Panc1 (cell line): ENCODE results near the gene COL4A1. TPM values are rescaled to one million over a fixed set of nuclear protein-coding genes. Genes with fewer than 3 reads are reported as not detected.

ENCODE experiments used
- ATAC-seq: fragments of 200-7000 bp; cut with Tn5 transposase; 2 replicates; pipeline ENCODE4 v1.9.1; 2020; ENCODE audit warnings: mild to moderate bottlenecking, moderate library complexity
- BruUV-seq: library from RNA; stranded (reverse); fragments of 400-500 nt; replicated peaks from 2 replicates; lab custom pipeline; 2021; lab: Mats Ljungman, UMichigan
- CTCF ChIA-PET: fragments of 300-600 bp; sonication (Branson Sonifier 250); formaldehyde crosslinking; loops from one replicate; lab custom pipeline; 2022; ENCODE audit warnings: antibody characterized with exemption; lab: Charles Lee
- POLR2A ChIA-PET: fragments of 300-600 bp; sonication (Branson Sonifier 250); formaldehyde crosslinking; loops from one replicate; lab custom pipeline; 2022; ENCODE audit warnings: antibody characterized with exemption; lab: Charles Lee
- DNase-seq: peaks from one replicate; pipeline ENCODE4 v3.0.0-alpha.2; 2010; ENCODE audit warnings: low read depth, low spot score
- H3K27ac ChIP-seq: 2 replicates; pipeline ENCODE4 v1.5.1; 2011; ENCODE audit warnings: mild to moderate bottlenecking, low read length, inconsistent platforms
- H3K27me3 ChIP-seq: fragments of 200-500 bp; sonication (Bioruptor generic); 2 replicates; pipeline ENCODE4 v1.6.0; 2014; ENCODE audit warnings: low read length, inconsistent platforms; ENCODE audit not compliant: control insufficient read depth, insufficient read depth
- H3K36me3 ChIP-seq: fragments of 200-500 bp; sonication (Bioruptor generic); 2 replicates; pipeline ENCODE4 v1.5.1; 2014; ENCODE audit warnings: inconsistent platforms, mild to moderate bottlenecking, low read length, moderate library complexity; ENCODE audit not compliant: control insufficient read depth, insufficient read depth
- H3K4me1 ChIP-seq: 2 replicates; pipeline ENCODE4 v1.5.1; 2011; ENCODE audit warnings: inconsistent platforms, mild to moderate bottlenecking, low read length, moderate library complexity; ENCODE audit not compliant: control insufficient read depth, insufficient read depth
- H3K4me3 ChIP-seq, 2 experiments: 2 replicates each; pipeline ENCODE4 v1.5.1; 2011 to 2012; ENCODE audit warnings: low read depth in 2 of 2, low read length in 2 of 2, mild to moderate bottlenecking in 2 of 2, inconsistent platforms in 1 of 2, moderate library complexity in 1 of 2
- H3K9me3 ChIP-seq: fragments of 200-500 bp; sonication (Bioruptor generic); 2 replicates; pipeline ENCODE4 v1.5.1; 2014; ENCODE audit warnings: low read depth, mild to moderate bottlenecking, inconsistent platforms, low read length, moderate library complexity; ENCODE audit not compliant: control insufficient read depth, insufficient read depth
- POLR2AphosphoS5 ChIP-seq: IDR thresholded peaks from 2 replicates; pipeline ENCODE4 v1.6.1; 2012; ENCODE audit warnings: mild to moderate bottlenecking, low read depth, low read length, moderate library complexity
- REST ChIP-seq, 2 experiments: IDR thresholded peaks; 2 replicates each; pipeline ENCODE4 v1.6.1; 2011 to 2012; ENCODE audit warnings: low read depth in 2 of 2, control low read depth in 1 of 2, low read length in 1 of 2, mild to moderate bottlenecking in 1 of 2, moderate library complexity in 1 of 2; ENCODE audit not compliant: insufficient read depth in 1 of 2
- SIN3A ChIP-seq: IDR thresholded peaks from 2 replicates; pipeline ENCODE4 v1.6.1; 2012; ENCODE audit warnings: low read depth, mild to moderate bottlenecking, low read length, moderate library complexity, borderline replicate concordance; ENCODE audit not compliant: insufficient read depth
- TCF7L2 ChIP-seq: IDR thresholded peaks from 2 replicates; pipeline ENCODE4 v1.6.1; 2011; ENCODE audit warnings: mild to moderate bottlenecking, low read depth, low read length, inconsistent platforms
- in situ Hi-C: cut with HindIII; loops from 2 replicates; pipeline ENCODE4 v1.10.0; 2016; ENCODE audit warnings: low sequenced_read_pairs, low pct_unique_long_range_greater_than_20kb
- intact Hi-C: fragments of 100-400 bp; cut with micrococcal nuclease; formaldehyde crosslinking; loops from one replicate; pipeline ENCODE4 v1.10.0; 2022; ENCODE audit not compliant: unreplicated experiment
- total RNA-seq: library from RNA; stranded (reverse); gene quantifications from one replicate; pipeline ENCODE4 v1.2.1, GENCODE V29; 2021; ENCODE audit not compliant: unreplicated experiment
- TF ChIP-seq, protein P1 (sequence below): fragments of 450-650 bp; IDR thresholded peaks from 2 replicates; pipeline ENCODE4 v1.5.1; 2017; ENCODE audit warnings: mild to moderate bottlenecking

Gene COL4A1
- total RNA-seq, 1 experiment from 2014 or later: 1.1 TPM

- ATAC-seq (no peak), DNase-seq (no peak)
- in situ Hi-C loops (no loop called here), intact Hi-C loops (no loop called here)
- BruUV-seq: no TSS peak
- Histone ChIP-seq H3K9me3 (no peaks in the 10 kb centered on the region), H3K36me3 (no peaks in the 10 kb centered on the region), H3K27ac (no peak overlapping the region), H3K4me3 (no peak overlapping the region), H3K4me1 (no peaks in the 10 kb centered on the region), H3K27me3 (no peaks in the 10 kb centered on the region)
- ChIA-PET POLR2A (no interaction called here), CTCF (no interaction called here)
- no peak for TF ChIP-seq REST (IDR thresholded peaks at IDR 0.05; ENCODE audit: insufficient read depth in 1 of 2, low read depth in 2 of 2, low read length in 1 of 2)
- no peak for TF ChIP-seq POLR2AphosphoS5
- no peak for TF ChIP-seq TCF7L2
- TF ChIP-seq SIN3A: no peak
Observed at GRCh38 chr13:110170020-110170790, 136.8 kb downstream of the COL4A1 start.

GRCh38 chr13:110168999-110169933 lies 137.7 kb downstream of the COL4A1 start:
- Histone ChIP-seq H3K9me3 (no peaks in the 10 kb centered on the region), H3K4me1 (no peaks in the 10 kb centered on the region), H3K27me3 (no peaks in the 10 kb centered on the region), H3K4me3 (no peak overlapping the region), H3K27ac (no peak overlapping the region), H3K36me3 (no peaks in the 10 kb centered on the region)
- TF ChIP-seq REST (IDR thresholded peaks at IDR 0.05; ENCODE audit: insufficient read depth in 1 of 2, low read depth in 2 of 2, low read length in 1 of 2) (no peak), POLR2AphosphoS5 (no peak), TCF7L2 (no peak), SIN3A (no peak)
- TF ChIP-seq, protein P1, sequence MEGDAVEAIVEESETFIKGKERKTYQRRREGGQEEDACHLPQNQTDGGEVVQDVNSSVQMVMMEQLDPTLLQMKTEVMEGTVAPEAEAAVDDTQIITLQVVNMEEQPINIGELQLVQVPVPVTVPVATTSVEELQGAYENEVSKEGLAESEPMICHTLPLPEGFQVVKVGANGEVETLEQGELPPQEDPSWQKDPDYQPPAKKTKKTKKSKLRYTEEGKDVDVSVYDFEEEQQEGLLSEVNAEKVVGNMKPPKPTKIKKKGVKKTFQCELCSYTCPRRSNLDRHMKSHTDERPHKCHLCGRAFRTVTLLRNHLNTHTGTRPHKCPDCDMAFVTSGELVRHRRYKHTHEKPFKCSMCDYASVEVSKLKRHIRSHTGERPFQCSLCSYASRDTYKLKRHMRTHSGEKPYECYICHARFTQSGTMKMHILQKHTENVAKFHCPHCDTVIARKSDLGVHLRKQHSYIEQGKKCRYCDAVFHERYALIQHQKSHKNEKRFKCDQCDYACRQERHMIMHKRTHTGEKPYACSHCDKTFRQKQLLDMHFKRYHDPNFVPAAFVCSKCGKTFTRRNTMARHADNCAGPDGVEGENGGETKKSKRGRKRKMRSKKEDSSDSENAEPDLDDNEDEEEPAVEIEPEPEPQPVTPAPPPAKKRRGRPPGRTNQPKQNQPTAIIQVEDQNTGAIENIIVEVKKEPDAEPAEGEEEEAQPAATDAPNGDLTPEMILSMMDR: no peak
- ATAC-seq (no peak), DNase-seq (no peak)
- POLR2A ChIA-PET: interaction anchor here (0.6 kb wide), 1 partner anchor 696 kb away, joined by 3 read pairs; no protein-coding TSS in a partner anchor
- no TSS peak for BruUV-seq
- intact Hi-C loops (no loop called here), in situ Hi-C loops (no loop called here)
- CTCF ChIA-PET: no interaction called here
